Heart right ventricle (tissue), 16 donors: Measurements from ENCODE around the gene PDE1A. TPM values are rescaled to one million over a fixed set of nuclear protein-coding genes. Genes with fewer than 3 reads are reported as not detected.

Experiments
- ATAC-seq, 8 donors: fragments of 200-7000 bp; cut with Tn5 transposase; one replicate each; pipeline ENCODE4 v1.9.1; 2020; ENCODE audit warnings: mild to moderate bottlenecking in 8 of 8, moderate library complexity in 8 of 8, moderate number of reproducible peaks in 1 of 8
- DNase-seq, 2 donors: peaks; one replicate each; pipeline ENCODE4 v3.0.0-alpha.2; 2020
- H3K27ac ChIP-seq, 10 donors: fragments of 200-600 bp; sonication (generic) in 2 of 10; one replicate each; pipeline versions ENCODE4 v1.5.0 to v1.8.0; 2020 to 2022; ENCODE audit warnings: mild to moderate bottlenecking in 3 of 10
- H3K27me3 ChIP-seq, 7 donors: fragments of 200-600 bp; one replicate each; pipeline ENCODE4 v1.8.0; 2021 to 2022; ENCODE audit warnings: mild to moderate bottlenecking in 2 of 7
- H3K36me3 ChIP-seq, 9 donors: fragments of 200-600 bp; sonication (generic) in 1 of 9; one replicate each; pipeline versions ENCODE4 v1.5.0 to v1.8.0; 2020 to 2022; ENCODE audit warnings: mild to moderate bottlenecking in 2 of 9
- H3K4me1 ChIP-seq, 9 donors: fragments of 200-600 bp; sonication (generic) in 1 of 9; one replicate each; pipeline versions ENCODE4 v1.5.0 to v1.8.0; 2020 to 2022; ENCODE audit warnings: mild to moderate bottlenecking in 4 of 9
- H3K4me3 ChIP-seq, 10 donors: fragments of 200-600 bp; sonication (generic) in 2 of 10; one replicate each; pipeline versions ENCODE4 v1.5.0 to v1.8.0; 2020 to 2022; ENCODE audit warnings: mild to moderate bottlenecking in 7 of 10, moderate library complexity in 2 of 10
- H3K9me3 ChIP-seq, 11 donors: fragments of 200-600 bp in 10 of 11; sonication (generic) in 2 of 11; one replicate each; pipeline versions ENCODE4 v1.5.0 to v1.8.0; 2013 to 2022; ENCODE audit warnings: mild to moderate bottlenecking in 2 of 11, control low read depth in 1 of 11, moderate library complexity in 1 of 11
- CTCF ChIP-seq, 9 donors: fragments of 200-600 bp; sonication (generic) in 2 of 9; IDR thresholded peaks; one replicate each; pipeline versions ENCODE4 v1.5.0 to v1.8.0; 2021 to 2022; ENCODE audit warnings: antibody characterized with exemption in 9 of 9, mild to moderate bottlenecking in 5 of 9, moderate library complexity in 1 of 9
- WGBS, 2 donors: extraction: QIAGEN DNeasy Blood & Tissue Kit; methylation state at CpG; one replicate each; pipeline ENCODE4 v1.1.7; 2013; ENCODE audit warnings: inconsistent platforms in 1 of 2; 5-methylcytosine and 5-hydroxymethylcytosine counted together
- intact Hi-C, 10 donors: fragments of 100-400 bp; cut with DNase I; formaldehyde crosslinking; loops; one replicate each; pipeline versions ENCODE4 v1.11.1 to v1.14.2; 2022
- polyA plus RNA-seq, 2 donors: library from polyadenylated mRNA; stranded (reverse); fragments of 200-250 nt; gene quantifications; one replicate each; pipeline ENCODE4 v1.2.3, GENCODE V29; 2013
- total RNA-seq, 10 donors: library from RNA; stranded (reverse); fragmentation: NEBNext Ultra II Directional in 3 of 10; extraction: Animal tissue kit (Norgen Biotek cat#: 25700) in 3 of 10; gene quantifications; one replicate each; pipeline versions ENCODE4 v1.2.1 to v1.2.4, GENCODE V29; 2021 to 2023
- donor health status: Arrhythmogenic right ventricular cardiomyopathy.
- donor health status: ischemic (EF 13 %, LVEDD 7.1; RV severe dilation, severe dysfunction).
- donor health status: healthy with polysubstance abuse.
- donor health status: DM: no; HTN: yes; CAD: no.
- donor health status: DM: no; HTN: no; CAD: no.
- donor health status: ischemic (EF 25% LVEDD 6.9; RV normal size, moderate dysfunction).
- donor health status: ischemic (EF 25% LVEDD 5.7; RV mildly dilated, moderate dysfunction).
- donor health status: healthy.
- donor health status: DM: yes; HTN: yes; CAD: no.
- donor health status: Ischemic cardiomyopathy.
- donor health status: ischemic (EF 35%, LVEDD 5.7; RV mildly dilated, moderate dysfunction).
- donor health status: nonischemic (EF 11% LVEDD 7.7; RV severe dilation, severe dysfunction).
- donor health status: DM: yes; HTN: yes; CAD: no.
- donor health status: PGD.
- donor health status: ischemic (EF 29% LVEDD 5.4; RV normal size, mild dysfunction).
- donor health status: nonischemic (EF 23%, LVEDD 6.1; RV moderate dilation, normal function).

PDE1A gene
- total and polyA plus RNA-seq, 12 donors: 3.6 to 66.7 (median 14.8) TPM

- Histone ChIP-seq H3K9me3 (peaks cover 0 to 7% (median 0%) of the 10 kb centered on the region in 11 donors), H3K4me1 (peaks cover 0 to 36% (median 7%) of the 10 kb centered on the region in 9 donors), H3K4me3 (peak overlapping the region in 1 of 10 donors; percentile 16), H3K27ac (peak overlapping the region in 8 of 10 donors; percentile 25 to 61 (median 44)), H3K27me3 (no peaks in the 10 kb centered on the region), H3K36me3 (no peaks in the 10 kb centered on the region)
- DNase-seq: no peak
- TF ChIP-seq CTCF (IDR thresholded peaks at IDR 0.05): no peak
- WGBS, 2 donors: 62 to 69% methylated on average over 8 of the region's 8 CpGs
- ATAC-seq: peak in 6 of 8 donors; percentile 14 to 68 (median 60)
- intact Hi-C loops: no loop called here
Measured at GRCh38 chr2:182359027-182359989, 67.5 kb downstream of the PDE1A start.

GRCh38 chr2:182358601-182359000 is 68.2 kb downstream of the PDE1A start:
- Histone ChIP-seq H3K27me3 (no peaks in the 10 kb centered on the region), H3K4me1 (peaks cover 0 to 41% (median 7%) of the 10 kb centered on the region in 9 donors), H3K36me3 (no peaks in the 10 kb centered on the region), H3K27ac (peak overlapping the region in 3 of 10 donors; percentile 46 to 61 (median 59)), H3K4me3 (no peak overlapping the region), H3K9me3 (peaks cover 0 to 7% (median 0%) of the 10 kb centered on the region in 11 donors)
- intact Hi-C loops: no loop called here
- ATAC-seq (no peak), DNase-seq (no peak)
- no peak for TF ChIP-seq CTCF (IDR thresholded peaks at IDR 0.05)
- WGBS, 2 donors: 75 to 90% methylated on average over 3 of the region's 3 CpGs

GRCh38 chr2:182355815-182356214 is 71.0 kb downstream of the PDE1A start:
- H3K27ac ChIP-seq: no peak overlapping the region
- no peaks in the 10 kb centered on the region for H3K36me3 ChIP-seq
- H3K27me3 ChIP-seq: no peaks in the 10 kb centered on the region
- peaks cover 0 to 46% (median 6%) of the 10 kb centered on the region in 9 donors for H3K4me1 ChIP-seq
- no peak overlapping the region for H3K4me3 ChIP-seq
- 70 to 91% methylated on average over 1 of the region's 1 CpG for WGBS, 2 donors
- TF ChIP-seq CTCF (IDR thresholded peaks at IDR 0.05): no peak
- intact Hi-C loops: no loop called here
- no peak for ATAC-seq
- DNase-seq: no peak
- peaks cover 0 to 4% (median 0%) of the 10 kb centered on the region in 11 donors for H3K9me3 ChIP-seq

- WGBS, 2 donors: 86 to 93% methylated on average over 4 of the region's 4 CpGs
- Histone ChIP-seq H3K9me3 (peaks cover 0 to 2% (median 0%) of the 10 kb centered on the region in 11 donors), H3K4me3 (no peak overlapping the region), H3K27me3 (no peaks in the 10 kb centered on the region), H3K27ac (no peak overlapping the region), H3K36me3 (no peaks in the 10 kb centered on the region), H3K4me1 (peaks cover 0 to 42% (median 4%) of the 10 kb centered on the region in 9 donors)
- intact Hi-C loops: no loop called here
- ATAC-seq (no peak), DNase-seq (no peak)
- TF ChIP-seq CTCF (IDR thresholded peaks at IDR 0.05): no peak
Measured at GRCh38 chr2:182351427-182351826, 75.4 kb downstream of the PDE1A start.
